Jurkat, Clone E6-1 (cell line): Measurements from ENCODE around the gene RUNX2.
"Not testable (repeated sequence)": the region's sequence is repeated elsewhere in the genome, so short reads cannot be mapped to it uniquely, and the experiment has no call there.

Source experiments
- DNase-seq: peaks from one replicate; pipeline ENCODE4 v3.0.0-alpha.2; 2011; ENCODE audit warnings: low read depth, low spot score
- H3K4me3 ChIP-seq: 2 replicates; pipeline ENCODE4 v1.5.1; 2011; ENCODE audit warnings: mild to moderate bottlenecking, low read length, control low read depth, moderate library complexity

The RUNX2 gene

GRCh38 chr6:45666846-45667245, 338.7 kb downstream of the RUNX2 start:
- no peak for DNase-seq
- no peak overlapping the region for H3K4me3 ChIP-seq

GRCh38 chr6:45667300-45667699, 339.2 kb downstream of the RUNX2 start:
- DNase-seq, result no peak
- no peak overlapping the region for H3K4me3 ChIP-seq

GRCh38 chr6:45667766-45668165, 339.6 kb downstream of the RUNX2 start:
- DNase-seq, result no peak
- no peak overlapping the region for H3K4me3 ChIP-seq

GRCh38 chr6:45668705-45669104, 340.6 kb downstream of the RUNX2 start:
- no peak overlapping the region for H3K4me3 ChIP-seq
- DNase-seq, result no peak

- not testable (repeated sequence) for DNase-seq, H3K4me3 ChIP-seq
These were observed 345.0 kb downstream of the RUNX2 start for GRCh38 chr6:45673167-45673566.

- DNase-seq, H3K4me3 ChIP-seq: not testable (repeated sequence)
These were observed 347.0 kb downstream of the RUNX2 start for GRCh38 chr6:45675166-45675565.

- DNase-seq, result no peak
- H3K4me3 ChIP-seq, result no peak overlapping the region
These were observed 347.5 kb downstream of the RUNX2 start for GRCh38 chr6:45675634-45676033.

GRCh38 chr6:45676380-45676779, 348.2 kb downstream of the RUNX2 start:
- no peak overlapping the region for H3K4me3 ChIP-seq
- no peak for DNase-seq

- H3K4me3 ChIP-seq, result peak overlapping the region; percentile 35
- peak; percentile 86 for DNase-seq
These were observed 349.5 kb downstream of the RUNX2 start for GRCh38 chr6:45677381-45678284.

- no peak for DNase-seq
- no peak overlapping the region for H3K4me3 ChIP-seq
These were observed 350.1 kb downstream of the RUNX2 start for GRCh38 chr6:45678285-45678607.

- DNase-seq, result no peak
- H3K4me3 ChIP-seq, result no peak overlapping the region
These were observed 351.0 kb downstream of the RUNX2 start for GRCh38 chr6:45679163-45679562.

- no peak for DNase-seq
- no peak overlapping the region for H3K4me3 ChIP-seq
These were observed 351.5 kb downstream of the RUNX2 start for GRCh38 chr6:45679631-45680030.

- DNase-seq, result peak; percentile 59
- no peak overlapping the region for H3K4me3 ChIP-seq
These were observed 353.9 kb downstream of the RUNX2 start for GRCh38 chr6:45681860-45682511.

GRCh38 chr6:45684476-45684875, 356.3 kb downstream of the RUNX2 start:
- DNase-seq, result no peak
- no peak overlapping the region for H3K4me3 ChIP-seq

- no peak for DNase-seq
- H3K4me3 ChIP-seq, result no peak overlapping the region
These were observed 356.9 kb downstream of the RUNX2 start for GRCh38 chr6:45685076-45685475.

GRCh38 chr6:45686841-45687569, 358.9 kb downstream of the RUNX2 start:
- H3K4me3 ChIP-seq, result no peak overlapping the region
- no peak for DNase-seq

GRCh38 chr6:45687570-45687969, 359.4 kb downstream of the RUNX2 start:
- DNase-seq, result no peak
- H3K4me3 ChIP-seq, result no peak overlapping the region

GRCh38 chr6:45688180-45688579, 360.1 kb downstream of the RUNX2 start:
- H3K4me3 ChIP-seq, result no peak overlapping the region
- DNase-seq, result no peak

- no peak for DNase-seq
- no peak overlapping the region for H3K4me3 ChIP-seq
These were observed 361.9 kb downstream of the RUNX2 start for GRCh38 chr6:45689926-45690615.
